DND-41 (cell line): ENCODE results near the gene RIN3.

Experiments
- ATAC-seq: fragments of 200-7000 bp; cut with Tn5 transposase; 3 replicates; pipeline ENCODE4 v1.9.1; 2021; ENCODE audit warnings: low read depth; ENCODE audit not compliant: insufficient read depth
- DNase-seq: peaks from one replicate; pipeline ENCODE4 v3.0.0-alpha.2; 2020
- H2AFZ ChIP-seq: 2 replicates; pipeline ENCODE4 v1.6.0; 2012; ENCODE audit warnings: low read depth, low read length
- H3K27ac ChIP-seq: 2 replicates; pipeline ENCODE4 v1.5.1; 2012; ENCODE audit warnings: low read length, inconsistent platforms
- H3K27me3 ChIP-seq: fragments of 200-600 bp; sonication (generic); 2 replicates; pipeline ENCODE4 v1.6.0; 2012; ENCODE audit warnings: low read length, mild to moderate bottlenecking, inconsistent platforms; ENCODE audit not compliant: insufficient read depth, poor library complexity
- H3K36me3 ChIP-seq: 2 replicates; pipeline ENCODE4 v1.5.1; 2012; ENCODE audit warnings: low read length, inconsistent platforms; ENCODE audit not compliant: insufficient read depth
- H3K4me1 ChIP-seq: 2 replicates; pipeline ENCODE4 v1.5.1; 2012; ENCODE audit warnings: mild to moderate bottlenecking, low read length; ENCODE audit not compliant: insufficient read depth
- H3K4me2 ChIP-seq: 2 replicates; pipeline ENCODE4 v1.6.0; 2012; ENCODE audit warnings: mild to moderate bottlenecking, moderate library complexity, low read length, inconsistent platforms; ENCODE audit not compliant: insufficient read depth
- H3K4me3 ChIP-seq, 2 experiments: fragments of 200-600 bp in 1 of 2; shearing (Covaris generic) in 1 of 2; 2 replicates each; pipeline ENCODE4 v1.5.1; 2012 to 2016; ENCODE audit warnings: inconsistent platforms in 2 of 2, low read length in 2 of 2, mild to moderate bottlenecking in 2 of 2, low read depth in 1 of 2, moderate library complexity in 1 of 2
- H3K79me2 ChIP-seq: 2 replicates; pipeline ENCODE4 v1.6.0; 2012; ENCODE audit warnings: low read length, inconsistent platforms; ENCODE audit not compliant: insufficient read depth
- H3K9ac ChIP-seq: 2 replicates; pipeline ENCODE4 v1.6.0; 2012; ENCODE audit warnings: low read depth, mild to moderate bottlenecking, inconsistent platforms, low read length, moderate library complexity
- H3K9me3 ChIP-seq: 2 replicates; pipeline ENCODE4 v1.5.1; 2012; ENCODE audit warnings: low read length, moderate library complexity, mild to moderate bottlenecking, inconsistent platforms; ENCODE audit not compliant: insufficient read depth, severe bottlenecking
- H4K20me1 ChIP-seq: 2 replicates; pipeline ENCODE4 v1.6.0; 2012; ENCODE audit warnings: low read length; ENCODE audit not compliant: insufficient read depth
- EZH2 ChIP-seq: IDR thresholded peaks from 3 replicates; pipeline ENCODE4 v1.6.1; 2012; ENCODE audit warnings: borderline replicate concordance, low read depth, mild to moderate bottlenecking, moderate library complexity, low read length, inconsistent platforms; ENCODE audit not compliant: severe bottlenecking
- TF ChIP-seq, protein P1 (sequence below): IDR thresholded peaks from 2 replicates; pipeline ENCODE4 v1.5.1; 2012; ENCODE audit warnings: borderline replicate concordance, low read length, moderate library complexity, mild to moderate bottlenecking; ENCODE audit not compliant: poor library complexity, severe bottlenecking; ENCODE audit errors: extremely low read depth

RIN3 gene

DNA sequence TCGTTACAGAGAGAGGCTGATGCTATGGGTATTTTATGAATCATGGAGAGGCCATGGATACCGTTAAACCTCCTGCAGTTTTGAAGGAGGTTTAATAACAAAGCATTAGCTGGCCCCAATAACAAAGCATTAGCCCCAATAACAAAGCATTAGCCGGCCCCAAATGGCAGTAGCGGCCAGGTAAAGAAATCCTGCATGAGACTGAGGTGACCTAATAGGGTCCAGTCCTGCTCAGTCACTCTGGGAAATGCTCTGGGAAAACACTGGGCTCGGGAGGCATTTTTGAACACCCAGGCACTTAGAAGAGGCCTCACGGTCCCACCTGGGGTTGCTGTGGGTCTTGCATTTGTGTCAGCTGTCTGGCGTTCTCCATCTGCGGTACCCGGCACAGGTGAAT lies 776 bp upstream of the RIN3 start:
- no peak overlapping the region for H3K27ac ChIP-seq
- H2AFZ ChIP-seq: no peak overlapping the region
- no peaks in the 10 kb centered on the region for H3K4me1 ChIP-seq
- TF ChIP-seq, protein P1, sequence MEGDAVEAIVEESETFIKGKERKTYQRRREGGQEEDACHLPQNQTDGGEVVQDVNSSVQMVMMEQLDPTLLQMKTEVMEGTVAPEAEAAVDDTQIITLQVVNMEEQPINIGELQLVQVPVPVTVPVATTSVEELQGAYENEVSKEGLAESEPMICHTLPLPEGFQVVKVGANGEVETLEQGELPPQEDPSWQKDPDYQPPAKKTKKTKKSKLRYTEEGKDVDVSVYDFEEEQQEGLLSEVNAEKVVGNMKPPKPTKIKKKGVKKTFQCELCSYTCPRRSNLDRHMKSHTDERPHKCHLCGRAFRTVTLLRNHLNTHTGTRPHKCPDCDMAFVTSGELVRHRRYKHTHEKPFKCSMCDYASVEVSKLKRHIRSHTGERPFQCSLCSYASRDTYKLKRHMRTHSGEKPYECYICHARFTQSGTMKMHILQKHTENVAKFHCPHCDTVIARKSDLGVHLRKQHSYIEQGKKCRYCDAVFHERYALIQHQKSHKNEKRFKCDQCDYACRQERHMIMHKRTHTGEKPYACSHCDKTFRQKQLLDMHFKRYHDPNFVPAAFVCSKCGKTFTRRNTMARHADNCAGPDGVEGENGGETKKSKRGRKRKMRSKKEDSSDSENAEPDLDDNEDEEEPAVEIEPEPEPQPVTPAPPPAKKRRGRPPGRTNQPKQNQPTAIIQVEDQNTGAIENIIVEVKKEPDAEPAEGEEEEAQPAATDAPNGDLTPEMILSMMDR: no peak
- no peak for TF ChIP-seq EZH2
- no peaks in the 10 kb centered on the region for H4K20me1 ChIP-seq
- no peak overlapping the region for H3K4me2 ChIP-seq
- H3K79me2 ChIP-seq: no peaks in the 10 kb centered on the region
- no peaks in the 10 kb centered on the region for H3K27me3 ChIP-seq
- ATAC-seq (no peak), DNase-seq (no peak)
- H3K36me3 ChIP-seq: no peaks in the 10 kb centered on the region
- no peak overlapping the region for H3K9ac ChIP-seq
- no peaks in the 10 kb centered on the region for H3K9me3 ChIP-seq
- no peak overlapping the region for H3K4me3 ChIP-seq

DNA sequence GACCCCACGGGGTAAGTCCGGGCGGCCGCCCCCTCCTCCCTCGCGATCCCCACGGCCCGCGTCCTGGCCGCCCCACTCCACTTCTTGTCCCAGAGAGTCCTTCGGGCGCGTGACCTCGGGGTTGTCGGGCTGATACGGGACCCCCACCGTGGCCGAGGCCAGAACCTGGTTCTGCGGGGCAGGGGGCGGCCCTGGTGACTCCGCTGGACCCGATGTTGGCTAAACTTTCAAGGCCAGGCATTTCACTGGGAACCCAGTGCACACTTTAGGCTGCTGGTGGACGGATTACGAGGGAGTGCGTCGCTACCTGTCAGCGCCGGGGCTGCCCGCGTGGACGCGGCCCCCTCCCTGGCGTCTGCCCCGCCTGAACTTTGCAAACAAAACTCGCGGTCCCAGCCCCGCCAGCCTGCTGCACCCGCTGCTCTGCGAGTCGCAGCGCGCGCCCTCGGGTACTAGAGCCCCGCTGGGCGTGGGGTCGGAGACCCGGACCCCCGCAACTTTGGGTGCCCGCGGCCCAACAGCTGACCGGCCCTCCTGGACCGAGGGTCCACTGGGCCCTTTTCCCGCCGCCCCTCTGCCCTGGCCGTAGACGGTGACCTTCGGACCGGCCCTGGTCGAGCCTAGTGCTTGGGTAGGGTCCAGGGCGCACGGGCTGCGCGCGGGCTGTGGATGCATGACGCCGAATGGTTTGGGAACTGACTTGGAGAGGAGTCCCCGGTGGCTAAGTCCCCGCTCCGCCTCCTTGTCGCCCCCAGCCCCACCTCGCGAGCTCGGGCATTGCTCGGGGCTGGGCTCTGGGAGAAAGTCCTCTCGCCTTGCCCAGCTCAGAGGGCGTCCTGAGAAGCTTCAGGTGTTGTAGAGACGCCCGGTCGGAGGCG lies 624 bp downstream of the RIN3 start:
- no peak overlapping the region for H2AFZ ChIP-seq
- no peaks in the 10 kb centered on the region for H3K27me3 ChIP-seq

DNA sequence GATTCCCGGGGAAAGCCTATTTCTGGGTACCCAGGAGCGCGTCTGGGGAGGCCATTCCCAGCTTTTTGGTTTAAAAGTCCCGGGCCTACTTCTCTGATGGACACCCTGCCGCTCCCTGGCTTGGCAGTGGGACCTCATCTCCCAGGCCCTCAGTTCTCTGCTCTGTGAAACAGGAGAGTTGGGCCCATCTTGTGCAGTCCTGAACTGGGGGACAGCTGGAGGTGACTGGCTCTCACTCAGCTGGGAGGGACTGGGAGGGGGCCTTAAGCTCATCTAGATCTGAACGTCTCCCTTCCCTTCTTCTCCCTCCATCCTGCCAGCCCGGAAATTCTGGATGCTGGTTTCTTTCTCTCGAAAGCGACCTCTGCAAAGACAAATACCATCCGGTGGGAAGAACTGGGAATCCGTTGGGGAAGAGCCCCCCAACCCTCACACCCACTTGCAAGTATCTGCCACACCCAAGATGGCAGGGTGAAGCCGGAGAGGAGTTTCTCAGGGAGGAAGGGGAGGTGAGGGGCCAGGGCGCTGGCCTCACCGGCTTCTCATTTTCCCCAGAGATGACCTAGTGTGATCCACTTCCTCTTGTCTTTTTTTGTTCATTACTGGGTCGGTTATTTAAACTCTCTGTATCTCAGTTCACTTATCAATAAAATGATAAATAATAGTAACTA lies 1.4 kb downstream of the RIN3 start:
- ATAC-seq: no peak
- TF ChIP-seq EZH2: no peak
- TF ChIP-seq, protein P1: no peak
- Histone ChIP-seq H3K9ac (no peak overlapping the region), H3K4me3 (no peak overlapping the region), H3K27ac (no peak overlapping the region), H3K4me1 (no peaks in the 10 kb centered on the region), H3K4me2 (no peak overlapping the region), H3K27me3 (no peaks in the 10 kb centered on the region), H3K9me3 (no peaks in the 10 kb centered on the region), H4K20me1 (no peaks in the 10 kb centered on the region), H3K79me2 (no peaks in the 10 kb centered on the region), H2AFZ (no peak overlapping the region), H3K36me3 (no peaks in the 10 kb centered on the region)
- no peak for DNase-seq

More for the DNA sequence above, 624 bp downstream of the RIN3 start:
- no peak for TF ChIP-seq EZH2
- TF ChIP-seq, protein P1: no peak
- Histone ChIP-seq H4K20me1 (no peaks in the 10 kb centered on the region), H3K9ac (no peak overlapping the region), H3K79me2 (no peaks in the 10 kb centered on the region), H3K9me3 (no peaks in the 10 kb centered on the region), H3K4me3 (no peak overlapping the region), H3K36me3 (no peaks in the 10 kb centered on the region), H3K4me1 (no peaks in the 10 kb centered on the region), H3K4me2 (no peak overlapping the region), H3K27ac (no peak overlapping the region)
- ATAC-seq: no peak
- no peak for DNase-seq
